Chondrocyte (in vitro differentiated cells): Measurements from ENCODE around the gene ARL2BP. TPM values are rescaled to one million over a fixed set of nuclear protein-coding genes. Genes with fewer than 3 reads are reported as not detected.

ENCODE experiments used
- DNase-seq: peaks from one replicate; pipeline ENCODE4 v3.0.0; 2021; ENCODE audit warnings: mixed read lengths, low spot score
- H3K27ac Mint-ChIP-seq: one replicate; pipeline ENCODE4 v1.8.0; 2021; ENCODE audit warnings: mild to moderate bottlenecking, moderate library complexity, mixed read lengths; ENCODE audit not compliant: unreplicated experiment
- H3K27me3 Mint-ChIP-seq: 2 replicates; pipeline ENCODE4 v1.8.0; 2021; ENCODE audit warnings: low read depth, mixed read lengths
- H3K36me3 Mint-ChIP-seq: 2 replicates; pipeline ENCODE4 v1.8.0; 2021; ENCODE audit warnings: low read depth, mixed read lengths
- H3K4me1 Mint-ChIP-seq: 2 replicates; pipeline ENCODE4 v1.8.0; 2021; ENCODE audit warnings: low read depth, mild to moderate bottlenecking, mixed read lengths
- H3K4me3 Mint-ChIP-seq: one replicate; pipeline ENCODE4 v1.8.0; 2021; ENCODE audit warnings: mild to moderate bottlenecking, moderate library complexity, mixed read lengths; ENCODE audit not compliant: unreplicated experiment
- H3K9me3 Mint-ChIP-seq: 2 replicates; pipeline ENCODE4 v1.8.0; 2021; ENCODE audit warnings: low read depth, mixed read lengths
- CTCF ChIP-seq: fragments of 200-600 bp; sonication (generic); IDR thresholded peaks from 2 replicates; pipeline ENCODE4 v1.5.0; 2021; ENCODE audit warnings: antibody characterized with exemption, mild to moderate bottlenecking, moderate library complexity
- total RNA-seq: library from RNA; stranded (reverse); gene quantifications from 3 replicates; pipeline ENCODE4 v1.2.1, GENCODE V29; 2021

The ARL2BP gene
- total RNA-seq, 1 donor from 2014 or later = 69.5 TPM

- H3K4me1 Mint-ChIP-seq = no peaks in the 10 kb centered on the region
- H3K27me3 Mint-ChIP-seq = no peaks in the 10 kb centered on the region
- DNase-seq = no peak
- peaks cover 67% of the 10 kb centered on the region for H3K36me3 Mint-ChIP-seq
- no peak for TF ChIP-seq CTCF
- no peak overlapping the region for H3K4me3 Mint-ChIP-seq
- no peak overlapping the region for H3K27ac Mint-ChIP-seq
- H3K9me3 Mint-ChIP-seq = peaks cover 22% of the 10 kb centered on the region
Measured at GRCh38 chr16:57216968-57217367, 28.1 kb upstream of the ARL2BP start.

GRCh38 chr16:57223057-57223456 is 22.0 kb upstream of the ARL2BP start:
- no peak for DNase-seq
- H3K27me3 Mint-ChIP-seq = no peaks in the 10 kb centered on the region
- no peak overlapping the region for H3K27ac Mint-ChIP-seq
- peaks cover 16% of the 10 kb centered on the region for H3K9me3 Mint-ChIP-seq
- TF ChIP-seq CTCF = no peak
- no peaks in the 10 kb centered on the region for H3K4me1 Mint-ChIP-seq
- peaks cover 53% of the 10 kb centered on the region for H3K36me3 Mint-ChIP-seq
- H3K4me3 Mint-ChIP-seq = no peak overlapping the region

GRCh38 chr16:57224651-57225335 is 20.3 kb upstream of the ARL2BP start:
- Mint-ChIP-seq H3K27ac (no peak overlapping the region), H3K9me3 (peaks cover 4% of the 10 kb centered on the region), H3K4me1 (no peaks in the 10 kb centered on the region), H3K27me3 (no peaks in the 10 kb centered on the region), H3K36me3 (peaks cover 42% of the 10 kb centered on the region), H3K4me3 (no peak overlapping the region)
- TF ChIP-seq CTCF = no peak
- no peak for DNase-seq

- no peak for DNase-seq
- H3K4me3 Mint-ChIP-seq = no peak overlapping the region
- H3K4me1 Mint-ChIP-seq = no peaks in the 10 kb centered on the region
- TF ChIP-seq CTCF = no peak
- no peak overlapping the region for H3K27ac Mint-ChIP-seq
- no peaks in the 10 kb centered on the region for H3K27me3 Mint-ChIP-seq
- H3K9me3 Mint-ChIP-seq = no peaks in the 10 kb centered on the region
- H3K36me3 Mint-ChIP-seq = peaks cover 39% of the 10 kb centered on the region
Measured at GRCh38 chr16:57225978-57226377, 19.1 kb upstream of the ARL2BP start.

GRCh38 chr16:57226701-57227621 is 18.1 kb upstream of the ARL2BP start:
- no peak for DNase-seq
- no peaks in the 10 kb centered on the region for H3K9me3 Mint-ChIP-seq
- TF ChIP-seq CTCF = no peak
- H3K27me3 Mint-ChIP-seq = no peaks in the 10 kb centered on the region
- H3K4me3 Mint-ChIP-seq = no peak overlapping the region
- H3K36me3 Mint-ChIP-seq = peaks cover 36% of the 10 kb centered on the region
- H3K4me1 Mint-ChIP-seq = no peaks in the 10 kb centered on the region
- no peak overlapping the region for H3K27ac Mint-ChIP-seq
